KMS-11 (cell line): ENCODE data around the gene VPS35L.

Experiments used
- H2AFZ ChIP-seq: fragments of 200-600 bp; sonication (generic); 2 replicates; pipeline ENCODE4 v1.6.1; 2016; ENCODE audit warnings: antibody characterized with exemption, mixed run types, low read depth
- H3K27ac ChIP-seq: fragments of 200-600 bp; sonication (generic); 2 replicates; pipeline ENCODE4 v1.6.1; 2016; ENCODE audit warnings: mild to moderate bottlenecking, mixed run types
- H3K27me3 ChIP-seq: fragments of 200-600 bp; sonication (generic); 2 replicates; pipeline ENCODE4 v1.6.1; 2017; ENCODE audit warnings: mild to moderate bottlenecking, low read depth, mixed run types, moderate library complexity; ENCODE audit not compliant: insufficient read depth
- H3K36me3 ChIP-seq: fragments of 200-600 bp; sonication (generic); 2 replicates; pipeline ENCODE4 v1.6.1; 2017; ENCODE audit warnings: mild to moderate bottlenecking, mixed run types; ENCODE audit not compliant: insufficient read depth
- H3K4me1 ChIP-seq: fragments of 200-600 bp; sonication (generic); 2 replicates; pipeline ENCODE4 v1.6.1; 2016; ENCODE audit warnings: mild to moderate bottlenecking, low read depth, mixed run types; ENCODE audit not compliant: poor library complexity, severe bottlenecking
- H3K4me2 ChIP-seq: fragments of 200-600 bp; sonication (generic); 2 replicates; pipeline ENCODE4 v1.7.0; 2016; ENCODE audit warnings: mild to moderate bottlenecking, mixed run types
- H3K4me3 ChIP-seq: fragments of 200-600 bp; sonication (generic); IDR thresholded peaks from 2 replicates; pipeline ENCODE4 v1.6.1; 2017; ENCODE audit warnings: low read depth, low read length, mixed read lengths; ENCODE audit not compliant: insufficient read depth
- H3K79me2 ChIP-seq: fragments of 200-600 bp; sonication (generic); 2 replicates; pipeline ENCODE4 v1.6.1; 2016; ENCODE audit warnings: low read depth, mixed run types; ENCODE audit not compliant: insufficient read depth
- H3K9ac ChIP-seq: fragments of 200-600 bp; sonication (generic); 2 replicates; pipeline ENCODE4 v1.6.1; 2016; ENCODE audit warnings: mild to moderate bottlenecking, mixed run types
- H4K20me1 ChIP-seq: fragments of 200-600 bp; sonication (generic); 2 replicates; pipeline ENCODE4 v1.6.1; 2016; ENCODE audit warnings: mild to moderate bottlenecking, mixed run types; ENCODE audit not compliant: insufficient read depth
- TF ChIP-seq, protein P1 (sequence below): fragments of 200-600 bp; sonication (generic); conservative IDR thresholded peaks from 2 replicates; pipeline ENCODE4 v1.6.1; 2017; ENCODE audit warnings: low read depth, mild to moderate bottlenecking, antibody characterized with exemption, low read length, moderate library complexity, mixed read lengths

The VPS35L gene

DNA sequence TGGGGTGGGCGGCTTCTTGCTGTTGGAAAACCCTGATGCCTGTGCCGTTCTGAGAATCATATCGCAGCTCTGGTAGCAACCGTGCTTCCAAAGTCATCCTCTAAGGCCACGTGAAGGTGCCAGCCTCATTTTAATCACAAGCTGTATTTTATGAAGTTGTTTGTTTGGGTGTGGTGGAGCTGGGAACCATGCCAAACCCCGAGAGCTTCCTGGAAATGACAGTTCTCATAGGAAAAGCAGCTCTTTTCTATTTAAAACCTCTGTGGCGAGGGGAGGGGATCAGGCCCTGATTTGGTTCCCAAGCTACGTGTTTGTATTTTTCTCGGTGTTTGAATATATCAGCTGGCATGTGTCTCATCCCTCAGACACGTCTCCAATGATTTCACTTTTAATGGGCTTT is 140.8 kb downstream of the VPS35L start:
- no peaks in the 10 kb centered on the region for H3K36me3 ChIP-seq
- no peak overlapping the region for H3K9ac ChIP-seq
- H2AFZ ChIP-seq: no peak overlapping the region
- peaks cover 9% of the 10 kb centered on the region for H3K4me1 ChIP-seq
- TF ChIP-seq, protein P1, sequence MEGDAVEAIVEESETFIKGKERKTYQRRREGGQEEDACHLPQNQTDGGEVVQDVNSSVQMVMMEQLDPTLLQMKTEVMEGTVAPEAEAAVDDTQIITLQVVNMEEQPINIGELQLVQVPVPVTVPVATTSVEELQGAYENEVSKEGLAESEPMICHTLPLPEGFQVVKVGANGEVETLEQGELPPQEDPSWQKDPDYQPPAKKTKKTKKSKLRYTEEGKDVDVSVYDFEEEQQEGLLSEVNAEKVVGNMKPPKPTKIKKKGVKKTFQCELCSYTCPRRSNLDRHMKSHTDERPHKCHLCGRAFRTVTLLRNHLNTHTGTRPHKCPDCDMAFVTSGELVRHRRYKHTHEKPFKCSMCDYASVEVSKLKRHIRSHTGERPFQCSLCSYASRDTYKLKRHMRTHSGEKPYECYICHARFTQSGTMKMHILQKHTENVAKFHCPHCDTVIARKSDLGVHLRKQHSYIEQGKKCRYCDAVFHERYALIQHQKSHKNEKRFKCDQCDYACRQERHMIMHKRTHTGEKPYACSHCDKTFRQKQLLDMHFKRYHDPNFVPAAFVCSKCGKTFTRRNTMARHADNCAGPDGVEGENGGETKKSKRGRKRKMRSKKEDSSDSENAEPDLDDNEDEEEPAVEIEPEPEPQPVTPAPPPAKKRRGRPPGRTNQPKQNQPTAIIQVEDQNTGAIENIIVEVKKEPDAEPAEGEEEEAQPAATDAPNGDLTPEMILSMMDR: no peak
- no peaks in the 10 kb centered on the region for H3K79me2 ChIP-seq
- no peaks in the 10 kb centered on the region for H3K27me3 ChIP-seq
- no peak overlapping the region; the same call in 1 of the 2 replicates for H3K4me2 ChIP-seq
- no peaks in the 10 kb centered on the region for H4K20me1 ChIP-seq
- H3K4me3 ChIP-seq: no peak overlapping the region
- no peak overlapping the region for H3K27ac ChIP-seq

- H3K27me3 ChIP-seq: no peaks in the 10 kb centered on the region
- H3K36me3 ChIP-seq: no peaks in the 10 kb centered on the region
- H4K20me1 ChIP-seq: no peaks in the 10 kb centered on the region
- H3K27ac ChIP-seq: no peak overlapping the region
- H3K4me2 ChIP-seq: no peak overlapping the region; the same call in 1 of the 2 replicates
- no peak overlapping the region for H3K9ac ChIP-seq
- peaks cover 9% of the 10 kb centered on the region for H3K4me1 ChIP-seq
- H3K79me2 ChIP-seq: no peaks in the 10 kb centered on the region
- TF ChIP-seq, protein P1: no peak
- no peak overlapping the region for H3K4me3 ChIP-seq
- no peak overlapping the region for H2AFZ ChIP-seq
Observed at GRCh38 chr16:19696961-19697360, 141.5 kb downstream of the VPS35L start.

- no peak overlapping the region for H3K27ac ChIP-seq
Observed at GRCh38 chr16:19697756-19698318, 142.3 kb downstream of the VPS35L start.

DNA sequence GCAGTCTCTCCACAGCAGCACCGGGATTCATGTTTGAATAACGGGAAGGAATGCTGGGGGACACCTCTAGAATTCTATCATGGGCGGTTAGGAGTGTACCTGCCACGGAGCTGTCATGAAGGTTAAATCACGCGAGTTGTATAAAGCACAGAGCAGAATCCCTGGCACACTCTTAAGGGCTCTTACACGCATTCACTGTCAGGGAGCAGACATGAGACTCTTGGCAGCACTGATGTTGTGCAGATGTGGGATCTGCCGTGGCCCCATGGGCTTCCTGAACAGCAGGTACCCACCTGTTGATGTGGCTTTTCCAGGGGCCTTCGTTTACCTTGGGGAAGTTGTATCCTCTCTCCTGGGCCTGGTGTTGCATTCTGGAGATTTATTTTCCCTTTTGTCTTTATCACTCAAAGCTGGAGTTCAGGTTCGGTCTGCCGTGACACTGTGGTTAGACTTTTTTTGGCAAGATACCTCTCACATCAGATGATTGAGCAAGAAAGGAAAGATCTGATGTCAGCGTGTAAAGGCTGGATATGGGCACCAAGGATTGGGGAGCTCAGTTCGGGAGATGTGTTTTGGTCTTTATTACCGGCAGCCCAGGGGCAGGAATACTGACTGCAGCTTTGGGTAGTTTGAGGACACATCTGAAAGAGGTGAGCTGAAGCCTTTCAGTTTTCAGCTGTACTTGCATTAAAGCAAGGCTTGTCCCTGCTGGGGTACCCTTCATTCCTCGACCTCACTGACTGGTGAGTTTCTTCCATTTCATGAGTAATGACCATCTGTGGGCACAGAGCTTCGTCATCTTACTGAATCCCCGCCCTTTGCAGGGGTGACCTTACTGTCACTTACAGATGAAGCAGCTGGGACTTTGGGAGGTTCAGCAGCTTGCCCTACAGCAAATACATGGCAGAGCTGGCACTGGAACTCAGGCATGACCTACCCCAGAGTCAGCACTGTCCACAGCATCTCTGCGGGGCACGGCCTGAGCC is 143.3 kb downstream of the VPS35L start:
- no peaks in the 10 kb centered on the region for H3K36me3 ChIP-seq

More at GRCh38 chr16:19697756-19698318, 142.3 kb downstream of the VPS35L start:
- Histone ChIP-seq H3K79me2 (no peaks in the 10 kb centered on the region), H3K27me3 (no peaks in the 10 kb centered on the region), H3K9ac (no peak overlapping the region), H3K4me1 (peaks cover 9% of the 10 kb centered on the region), H3K4me3 (no peak overlapping the region), H4K20me1 (no peaks in the 10 kb centered on the region), H3K4me2 (no peak overlapping the region), H2AFZ (no peak overlapping the region), H3K36me3 (no peaks in the 10 kb centered on the region)
- TF ChIP-seq, protein P1: no peak

More for the DNA sequence above, 143.3 kb downstream of the VPS35L start:
- Histone ChIP-seq H2AFZ (no peak overlapping the region), H3K4me3 (no peak overlapping the region), H3K27ac (no peak overlapping the region), H3K4me2 (no peak overlapping the region), H3K4me1 (peaks cover 9% of the 10 kb centered on the region), H3K79me2 (no peaks in the 10 kb centered on the region), H3K27me3 (no peaks in the 10 kb centered on the region), H3K9ac (no peak overlapping the region), H4K20me1 (no peaks in the 10 kb centered on the region)
- TF ChIP-seq, protein P1: no peak
